HG02798 (cell line): Measurements from ENCODE around the gene GIMAP4.
A peak's percentile ranks its signal among the peaks of the same experiment; 100 is the strongest.
"Not testable (repeated sequence)": the region's sequence is repeated elsewhere in the genome, so short reads cannot be mapped to it uniquely, and the experiment has no call there.

Experiments used
- ATAC-seq: cut with Tn5 transposase; IDR thresholded peaks from one replicate; pipeline ENCODE4 v1.9.1; 2021; ENCODE audit warnings: mild to moderate bottlenecking; ENCODE audit not compliant: unreplicated experiment, poor library complexity

Gene GIMAP4

GRCh38 chr7:150579979-150580637 is 12.9 kb downstream of the GIMAP4 start:
- not testable (repeated sequence) for ATAC-seq

- no peak for ATAC-seq
These were observed 13.6 kb downstream of the GIMAP4 start for GRCh38 chr7:150580638-150581394.

GRCh38 chr7:150585199-150585598 is 18.0 kb downstream of the GIMAP4 start:
- no peak for ATAC-seq

- ATAC-seq, result no peak
These were observed 19.0 kb downstream of the GIMAP4 start for GRCh38 chr7:150586068-150586784.

GRCh38 chr7:150586785-150587152 is 19.6 kb downstream of the GIMAP4 start:
- ATAC-seq, result no peak

- no peak for ATAC-seq
These were observed 20.4 kb downstream of the GIMAP4 start for GRCh38 chr7:150587551-150587950.

GRCh38 chr7:150594805-150595204 is 27.6 kb downstream of the GIMAP4 start:
- ATAC-seq, result no peak

GRCh38 chr7:150595361-150595760 is 28.2 kb downstream of the GIMAP4 start:
- ATAC-seq, result no peak

- ATAC-seq, result not testable (repeated sequence)
These were observed 36.4 kb downstream of the GIMAP4 start for GRCh38 chr7:150603600-150603999.

GRCh38 chr7:150610233-150610632 is 43.0 kb downstream of the GIMAP4 start:
- no peak for ATAC-seq

GRCh38 chr7:150612925-150613324 is 45.7 kb downstream of the GIMAP4 start:
- ATAC-seq, result no peak

GRCh38 chr7:150613880-150614279 is 46.7 kb downstream of the GIMAP4 start:
- ATAC-seq, result no peak

- not testable (repeated sequence) for ATAC-seq
These were observed 47.2 kb downstream of the GIMAP4 start for GRCh38 chr7:150614426-150614825.

- ATAC-seq, result not testable (repeated sequence)
These were observed 48.1 kb downstream of the GIMAP4 start for GRCh38 chr7:150615221-150615755.

GRCh38 chr7:150620061-150620460 is 52.9 kb downstream of the GIMAP4 start:
- no peak for ATAC-seq

- ATAC-seq, result peak; percentile 57
These were observed 53.6 kb downstream of the GIMAP4 start for GRCh38 chr7:150620617-150621371.

- ATAC-seq, result peak; percentile 33
These were observed 54.2 kb downstream of the GIMAP4 start for GRCh38 chr7:150621376-150621775.
